ENCODE results near the gene TLK2. TPM values are rescaled to one million over a fixed set of nuclear protein-coding genes. Genes with fewer than 3 reads are reported as not detected.

TLK2 gene
- total RNA-seq, 2 donors from 2014 or later = 25.5 to 26.1 TPM

- ATAC-seq (no peak), DNase-seq (no peak)
- intact Hi-C loops (cut with DNase I) = no loop called here
These were observed 159.2 kb downstream of the TLK2 start for GRCh38 chr17:62637809-62638208.

- DNase-seq = no peak
- intact Hi-C loops (cut with DNase I) = no loop called here
- ATAC-seq = no peak
These were observed 162.5 kb downstream of the TLK2 start for GRCh38 chr17:62641153-62641552.

- ATAC-seq = no peak
- intact Hi-C loops (cut with DNase I) = no loop called here
- no peak for DNase-seq
These were observed 163.3 kb downstream of the TLK2 start for GRCh38 chr17:62641951-62642350.

GRCh38 chr17:62643496-62643895, 164.9 kb downstream of the TLK2 start:
- DNase-seq (no peak), ATAC-seq (no peak)
- intact Hi-C loops (cut with DNase I) = no loop called here

- ATAC-seq (no peak), DNase-seq (no peak)
- intact Hi-C loops (cut with DNase I) = no loop called here
These were observed 166.0 kb downstream of the TLK2 start for GRCh38 chr17:62644487-62645173.

GRCh38 chr17:62648251-62648955, 169.8 kb downstream of the TLK2 start:
- intact Hi-C loops (cut with DNase I) = no loop called here
- DNase-seq = peak; percentile 64
- peak in 1 of 2 donors; percentile 43 for ATAC-seq

GRCh38 chr17:62648956-62649294, 170.3 kb downstream of the TLK2 start:
- DNase-seq (no peak), ATAC-seq (no peak)
- intact Hi-C loops (cut with DNase I) = no loop called here

GRCh38 chr17:62649570-62649969, 170.9 kb downstream of the TLK2 start:
- DNase-seq = no peak
- ATAC-seq = no peak
- intact Hi-C loops (cut with DNase I) = no loop called here

- intact Hi-C loops (cut with DNase I) = no loop called here
- ATAC-seq = no peak
- DNase-seq = no peak
These were observed 172.0 kb downstream of the TLK2 start for GRCh38 chr17:62650587-62650986.

- peak; percentile 87 for DNase-seq
- intact Hi-C loops (cut with DNase I) = no loop called here
- ATAC-seq = peak; percentile 49 to 69
These were observed 173.8 kb downstream of the TLK2 start for GRCh38 chr17:62652251-62653001.

GRCh38 chr17:62653002-62653825, 174.6 kb downstream of the TLK2 start:
- peak; percentile 82 for DNase-seq
- peak; percentile 31 to 70 for ATAC-seq
- intact Hi-C loops (cut with DNase I) = no loop called here

- peak; percentile 70 to 74 for ATAC-seq
- intact Hi-C loops (cut with DNase I) = no loop called here
- DNase-seq = peak; percentile 84
These were observed 175.5 kb downstream of the TLK2 start for GRCh38 chr17:62653826-62654761.

- DNase-seq = no peak
- intact Hi-C loops (cut with DNase I) = no loop called here
- no peak for ATAC-seq
These were observed 177.0 kb downstream of the TLK2 start for GRCh38 chr17:62655656-62656055.

GRCh38 chr17:62656446-62656845, 177.8 kb downstream of the TLK2 start:
- intact Hi-C loops (cut with DNase I) = no loop called here
- DNase-seq = no peak
- no peak for ATAC-seq

- ATAC-seq = no peak
- no peak for DNase-seq
- intact Hi-C loops (cut with DNase I) = no loop called here
These were observed 178.6 kb downstream of the TLK2 start for GRCh38 chr17:62657145-62657665.

GRCh38 chr17:62657690-62658089, 179.1 kb downstream of the TLK2 start:
- no peak for ATAC-seq
- DNase-seq = no peak
- intact Hi-C loops (cut with DNase I) = no loop called here

GRCh38 chr17:62658136-62658920, 179.7 kb downstream of the TLK2 start:
- ATAC-seq (no peak), DNase-seq (no peak)

More at GRCh38 chr17:62658136-62658920, 179.7 kb downstream of the TLK2 start:
- intact Hi-C loops (cut with DNase I) = no loop called here

Measured in left cardiac atrium (tissue), 4 donors.